ENCODE measurements around the gene THEM5. TPM values are rescaled to one million over a fixed set of nuclear protein-coding genes. Genes with fewer than 3 reads are reported as not detected.
"Not testable (repeated sequence)": the region's sequence is repeated elsewhere in the genome, so short reads cannot be mapped to it uniquely, and the experiment has no call there.

THEM5 gene
- total RNA-seq, 2 donors from 2014 or later, result 0.89 TPM; not detected in 1

- H3K4me1 Mint-ChIP-seq, result peaks cover 7% of the 10 kb centered on the region
- no peaks in the 10 kb centered on the region for H3K36me3 Mint-ChIP-seq (ENCODE audit: low read depth)
- no peaks in the 10 kb centered on the region for H3K9me3 ChIP-seq (ENCODE audit: control insufficient read depth, low read length, poor library complexity, severe bottlenecking)
- no peaks in the 10 kb centered on the region for H3K27me3 Mint-ChIP-seq
- peak overlapping the region; percentile 45 for H3K27ac Mint-ChIP-seq
- no peak overlapping the region for H3K4me3 Mint-ChIP-seq
- no peak for DNase-seq
- no peak for ATAC-seq
Measured at GRCh38 chr1:151859891-151860293, 6.4 kb upstream of the THEM5 start.

- Mint-ChIP-seq H3K36me3 (ENCODE audit: low read depth) (no peaks in the 10 kb centered on the region), H3K4me1 (peaks cover 7% of the 10 kb centered on the region), H3K4me3 (no peak overlapping the region), H3K27ac (peak overlapping the region; percentile 45), H3K27me3 (no peaks in the 10 kb centered on the region)
- ATAC-seq (no peak), DNase-seq (no peak)
- no peaks in the 10 kb centered on the region for H3K9me3 ChIP-seq (ENCODE audit: control insufficient read depth, low read length, poor library complexity, severe bottlenecking)
Measured at GRCh38 chr1:151858886-151859665, 5.6 kb upstream of the THEM5 start.

GRCh38 chr1:151858030-151858746 is 4.7 kb upstream of the THEM5 start:
- H3K4me1 Mint-ChIP-seq, result peaks cover 7% of the 10 kb centered on the region
- ATAC-seq (no peak), DNase-seq (no peak)
- H3K9me3 ChIP-seq (ENCODE audit: control insufficient read depth, low read length, poor library complexity, severe bottlenecking), result no peaks in the 10 kb centered on the region
- H3K36me3 Mint-ChIP-seq (ENCODE audit: low read depth), result no peaks in the 10 kb centered on the region
- no peak overlapping the region for H3K4me3 Mint-ChIP-seq
- H3K27me3 Mint-ChIP-seq, result no peaks in the 10 kb centered on the region
- H3K27ac Mint-ChIP-seq, result no peak overlapping the region

GRCh38 chr1:151855933-151856332 is 2.4 kb upstream of the THEM5 start:
- H3K27ac Mint-ChIP-seq, result no peak overlapping the region
- ATAC-seq (no peak), DNase-seq (no peak)
- no peaks in the 10 kb centered on the region for H3K9me3 ChIP-seq (ENCODE audit: control insufficient read depth, low read length, poor library complexity, severe bottlenecking)
- H3K36me3 Mint-ChIP-seq (ENCODE audit: low read depth), result peaks cover 4% of the 10 kb centered on the region
- H3K27me3 Mint-ChIP-seq, result no peaks in the 10 kb centered on the region
- no peak overlapping the region for H3K4me3 Mint-ChIP-seq
- peaks cover 10% of the 10 kb centered on the region for H3K4me1 Mint-ChIP-seq

GRCh38 chr1:151855516-151855915 is 2.0 kb upstream of the THEM5 start:
- ATAC-seq; H3K36me3 Mint-ChIP-seq (ENCODE audit: low read depth); H3K27me3 Mint-ChIP-seq; H3K4me3 Mint-ChIP-seq; H3K27ac Mint-ChIP-seq; DNase-seq; H3K9me3 ChIP-seq (ENCODE audit: control insufficient read depth, low read length, poor library complexity, severe bottlenecking): not testable (repeated sequence)
- peaks cover 11% of the 10 kb centered on the region for H3K4me1 Mint-ChIP-seq

- no peaks in the 10 kb centered on the region for H3K27me3 Mint-ChIP-seq
- H3K4me1 Mint-ChIP-seq, result peaks cover 11% of the 10 kb centered on the region
- H3K4me3 Mint-ChIP-seq, result no peak overlapping the region
- no peak overlapping the region for H3K27ac Mint-ChIP-seq
- DNase-seq (no peak), ATAC-seq (no peak)
- peaks cover 4% of the 10 kb centered on the region for H3K36me3 Mint-ChIP-seq (ENCODE audit: low read depth)
- H3K9me3 ChIP-seq (ENCODE audit: control insufficient read depth, low read length, poor library complexity, severe bottlenecking), result no peaks in the 10 kb centered on the region
Measured at GRCh38 chr1:151854658-151855057, 1.1 kb upstream of the THEM5 start.

- Mint-ChIP-seq H3K36me3 (ENCODE audit: low read depth) (peaks cover 4% of the 10 kb centered on the region), H3K4me1 (peaks cover 14% of the 10 kb centered on the region), H3K27me3 (no peaks in the 10 kb centered on the region), H3K4me3 (no peak overlapping the region), H3K27ac (no peak overlapping the region)
- ATAC-seq (no peak), DNase-seq (no peak)
- H3K9me3 ChIP-seq (ENCODE audit: control insufficient read depth, low read length, poor library complexity, severe bottlenecking), result no peaks in the 10 kb centered on the region
Measured at GRCh38 chr1:151852733-151853132, 779 bp downstream of the THEM5 start.

- Mint-ChIP-seq H3K4me3 (no peak overlapping the region), H3K27ac (peak overlapping the region; percentile 83), H3K27me3 (no peaks in the 10 kb centered on the region), H3K4me1 (peaks cover 11% of the 10 kb centered on the region), H3K36me3 (ENCODE audit: low read depth) (peaks cover 4% of the 10 kb centered on the region)
- ATAC-seq, result no peak
- H3K9me3 ChIP-seq (ENCODE audit: control insufficient read depth, low read length, poor library complexity, severe bottlenecking), result no peaks in the 10 kb centered on the region
- no peak for DNase-seq
Measured at GRCh38 chr1:151851886-151852285, 1.6 kb downstream of the THEM5 start.

GRCh38 chr1:151849871-151850270 is 3.6 kb downstream of the THEM5 start:
- DNase-seq (no peak), ATAC-seq (no peak)
- H3K27ac Mint-ChIP-seq, result peak overlapping the region; percentile 72
- H3K4me3 Mint-ChIP-seq, result no peak overlapping the region
- H3K4me1 Mint-ChIP-seq, result peaks cover 25% of the 10 kb centered on the region
- H3K27me3 Mint-ChIP-seq, result no peaks in the 10 kb centered on the region
- no peaks in the 10 kb centered on the region for H3K9me3 ChIP-seq (ENCODE audit: control insufficient read depth, low read length, poor library complexity, severe bottlenecking)
- H3K36me3 Mint-ChIP-seq (ENCODE audit: low read depth), result peaks cover 12% of the 10 kb centered on the region

GRCh38 chr1:151849126-151849525 is 4.4 kb downstream of the THEM5 start:
- peak overlapping the region; percentile 72 for H3K27ac Mint-ChIP-seq
- no peak for DNase-seq
- H3K27me3 Mint-ChIP-seq, result no peaks in the 10 kb centered on the region
- H3K9me3 ChIP-seq (ENCODE audit: control insufficient read depth, low read length, poor library complexity, severe bottlenecking), result no peaks in the 10 kb centered on the region
- peaks cover 31% of the 10 kb centered on the region for H3K4me1 Mint-ChIP-seq
- ATAC-seq, result no peak
- no peak overlapping the region for H3K4me3 Mint-ChIP-seq
- peaks cover 14% of the 10 kb centered on the region for H3K36me3 Mint-ChIP-seq (ENCODE audit: low read depth)

- DNase-seq (no peak), ATAC-seq (no peak)
- Mint-ChIP-seq H3K27ac (peak overlapping the region; percentile 43), H3K36me3 (ENCODE audit: low read depth) (peaks cover 14% of the 10 kb centered on the region), H3K4me3 (no peak overlapping the region), H3K27me3 (no peaks in the 10 kb centered on the region), H3K4me1 (peaks cover 34% of the 10 kb centered on the region)
- H3K9me3 ChIP-seq (ENCODE audit: control insufficient read depth, low read length, poor library complexity, severe bottlenecking), result no peaks in the 10 kb centered on the region
Measured at GRCh38 chr1:151847867-151848596, 5.5 kb downstream of the THEM5 start.

GRCh38 chr1:151846686-151847237 is 6.8 kb downstream of the THEM5 start:
- peaks cover 13% of the 10 kb centered on the region for H3K36me3 Mint-ChIP-seq (ENCODE audit: low read depth)
- H3K27me3 Mint-ChIP-seq, result no peaks in the 10 kb centered on the region
- ATAC-seq, result peak; percentile 32
- no peak for DNase-seq
- peaks cover 34% of the 10 kb centered on the region for H3K4me1 Mint-ChIP-seq
- peak overlapping the region; percentile 33 for H3K4me3 Mint-ChIP-seq
- H3K27ac Mint-ChIP-seq, result peak overlapping the region; percentile 93
- H3K9me3 ChIP-seq (ENCODE audit: control insufficient read depth, low read length, poor library complexity, severe bottlenecking), result no peaks in the 10 kb centered on the region

GRCh38 chr1:151846062-151846568 is 7.4 kb downstream of the THEM5 start:
- H3K4me3 Mint-ChIP-seq, result peak overlapping the region; percentile 33
- peaks cover 32% of the 10 kb centered on the region for H3K4me1 Mint-ChIP-seq
- peaks cover 10% of the 10 kb centered on the region for H3K36me3 Mint-ChIP-seq (ENCODE audit: low read depth)
- no peaks in the 10 kb centered on the region for H3K9me3 ChIP-seq (ENCODE audit: control insufficient read depth, low read length, poor library complexity, severe bottlenecking)
- DNase-seq (no peak), ATAC-seq (peak; percentile 61)
- peak overlapping the region; percentile 93 for H3K27ac Mint-ChIP-seq
- H3K27me3 Mint-ChIP-seq, result no peaks in the 10 kb centered on the region

All from T-helper 17 cell (primary cell).